CD4-positive, alpha-beta T cell treated with Interleukin-4 for 4 hours (primary cell): ENCODE measurements around the gene CREBZF.
"Not testable (repeated sequence)": the region's sequence is repeated elsewhere in the genome, so short reads cannot be mapped to it uniquely, and the experiment has no call there.

Source experiments
- DNase-seq: peaks from one replicate; pipeline ENCODE4 v3.0.0-alpha.2; 2020

CREBZF gene

DNA sequence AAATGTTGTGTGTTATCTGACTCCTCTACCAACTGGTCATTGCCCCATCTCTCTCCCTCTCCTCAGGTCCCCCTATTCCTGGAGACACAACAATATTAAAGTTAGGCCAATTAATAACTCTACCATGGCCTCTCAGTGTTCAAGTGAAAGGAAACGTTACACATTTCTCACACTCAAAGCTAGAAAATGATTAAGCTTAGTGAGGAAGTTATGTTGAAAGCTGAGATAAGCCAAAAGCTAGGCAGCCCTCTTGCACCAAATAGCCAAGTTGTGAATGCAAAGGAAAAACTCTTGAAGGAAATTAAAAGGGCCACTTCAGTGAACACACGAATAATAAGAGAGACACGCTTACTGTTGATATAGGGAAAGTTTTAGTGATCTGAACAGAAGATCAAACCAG, 44.7 kb downstream of the CREBZF start:
- no peak for DNase-seq

DNA sequence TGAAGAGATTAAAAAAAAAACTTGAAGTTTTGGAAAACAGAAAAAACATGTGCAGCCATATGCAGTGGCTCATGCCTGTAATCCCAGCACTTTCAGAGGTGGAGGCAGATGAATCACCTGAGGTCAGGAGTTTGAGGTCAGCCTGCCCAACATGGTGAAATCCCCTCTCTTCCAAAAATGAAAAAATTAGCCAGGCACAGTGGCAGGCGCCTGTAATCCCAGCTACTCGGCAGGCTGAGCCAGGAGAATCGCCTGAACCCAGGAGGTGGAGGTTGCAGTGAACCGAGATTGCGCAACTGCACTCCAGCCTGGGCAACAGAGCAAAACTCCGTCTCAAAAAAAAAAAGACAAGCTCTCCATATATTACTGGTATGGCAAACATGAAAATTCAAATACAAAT, 45.4 kb downstream of the CREBZF start:
- DNase-seq, result no peak

DNA sequence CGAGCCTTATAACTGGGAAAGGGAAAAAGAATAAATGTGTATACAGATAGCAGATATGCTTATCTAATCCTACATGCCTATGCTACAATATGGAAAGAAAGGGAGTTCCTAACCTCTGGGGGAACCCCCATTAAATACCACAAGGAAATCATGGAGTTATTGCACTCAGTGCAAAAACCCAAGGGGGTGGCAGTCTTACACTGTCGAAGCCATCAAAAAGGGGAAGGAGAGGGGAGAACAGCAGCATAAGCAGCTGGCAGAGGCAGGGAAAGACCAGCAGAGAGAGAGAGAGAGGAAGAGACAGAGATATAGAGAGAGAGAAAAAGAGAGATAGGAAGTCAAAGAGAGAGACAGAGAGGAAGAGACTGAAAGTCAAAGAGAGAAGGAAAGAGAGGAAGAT, 53.3 kb downstream of the CREBZF start:
- DNase-seq, result not testable (repeated sequence)
